ENCODE results near the gene LARP4B.
"Not testable (repeated sequence)": the region's sequence is repeated elsewhere in the genome, so short reads cannot be mapped to it uniquely, and the experiment has no call there.

The LARP4B gene

GRCh38 chr10:785089-785860 is 146.2 kb downstream of the LARP4B start:
- no peak for DNase-seq

GRCh38 chr10:784403-785088 is 147.0 kb downstream of the LARP4B start:
- no peak for DNase-seq

DNA sequence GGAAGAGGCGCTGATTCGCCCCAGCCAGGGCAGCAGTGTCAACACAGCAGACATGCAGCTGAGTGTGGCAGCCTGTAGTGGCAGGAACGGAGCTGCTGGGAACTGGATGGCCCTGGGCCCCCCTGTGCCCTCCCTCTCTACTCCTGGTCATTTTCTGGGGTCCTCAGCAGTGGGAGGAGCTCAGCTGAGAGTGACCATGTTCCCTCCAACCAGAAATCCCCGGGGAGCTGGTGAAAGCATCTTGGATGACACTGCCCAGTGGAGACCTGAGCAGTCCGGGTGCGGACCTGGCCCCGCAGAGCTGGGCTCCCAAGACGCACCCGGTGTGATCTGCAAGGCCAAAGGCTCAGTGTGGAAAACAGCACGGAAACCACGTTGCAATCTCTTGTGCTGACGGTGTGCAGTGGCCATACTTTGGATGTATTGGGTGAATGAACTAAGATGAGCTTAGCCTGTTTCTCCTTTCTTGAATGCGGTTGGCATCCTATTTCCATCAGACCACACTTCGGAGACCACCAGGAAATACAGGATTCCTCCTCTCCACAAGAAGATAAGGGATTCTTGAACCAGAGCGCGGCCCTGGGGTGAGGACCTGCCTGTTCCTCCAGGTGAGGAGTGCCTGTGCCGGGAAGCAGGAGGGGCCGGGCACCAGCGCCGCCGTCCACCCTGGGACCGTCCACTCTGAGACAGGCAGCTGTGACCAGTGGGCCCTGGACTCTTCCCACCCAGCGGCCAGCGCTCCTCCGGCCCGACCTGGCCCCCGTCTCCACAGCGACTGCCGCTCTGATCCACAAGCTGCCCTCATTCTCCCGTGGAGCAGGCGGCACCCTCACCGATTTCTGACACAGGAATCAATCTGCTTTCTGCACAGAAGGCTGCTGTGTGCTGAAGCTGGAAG is 148.5 kb downstream of the LARP4B start:
- DNase-seq: no peak

GRCh38 chr10:780536-781524 is 150.7 kb downstream of the LARP4B start:
- no peak for DNase-seq

- no peak for DNase-seq
Observed at GRCh38 chr10:778626-779330, 152.7 kb downstream of the LARP4B start.

DNA sequence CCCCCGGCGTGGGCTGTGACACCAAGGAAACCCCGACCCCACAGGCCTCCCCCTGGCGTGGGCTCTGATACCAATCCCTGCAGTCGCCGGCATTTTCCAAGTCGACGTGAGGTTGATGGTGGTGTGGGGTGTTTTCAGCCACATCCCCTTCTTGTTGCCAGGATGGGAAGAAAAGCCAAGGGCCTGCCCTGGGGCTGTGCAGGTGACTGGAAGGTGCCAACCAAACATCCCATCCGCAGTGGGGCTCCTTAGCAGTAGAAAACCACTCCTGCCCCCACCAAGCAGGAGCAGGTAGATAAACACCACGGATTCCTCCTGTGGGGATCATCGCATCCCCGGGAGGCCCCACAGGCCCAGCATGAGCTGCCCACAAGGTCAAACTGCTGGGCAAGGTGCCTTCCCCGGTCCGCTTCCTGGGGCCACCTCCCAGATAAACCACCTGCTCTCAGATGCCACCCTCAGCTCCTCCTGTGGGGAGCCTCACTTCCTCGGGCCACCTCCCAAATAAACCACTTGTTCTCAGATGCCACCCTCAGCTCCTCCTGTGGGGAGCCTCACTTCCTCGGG is 153.5 kb downstream of the LARP4B start:
- no peak for DNase-seq

DNA sequence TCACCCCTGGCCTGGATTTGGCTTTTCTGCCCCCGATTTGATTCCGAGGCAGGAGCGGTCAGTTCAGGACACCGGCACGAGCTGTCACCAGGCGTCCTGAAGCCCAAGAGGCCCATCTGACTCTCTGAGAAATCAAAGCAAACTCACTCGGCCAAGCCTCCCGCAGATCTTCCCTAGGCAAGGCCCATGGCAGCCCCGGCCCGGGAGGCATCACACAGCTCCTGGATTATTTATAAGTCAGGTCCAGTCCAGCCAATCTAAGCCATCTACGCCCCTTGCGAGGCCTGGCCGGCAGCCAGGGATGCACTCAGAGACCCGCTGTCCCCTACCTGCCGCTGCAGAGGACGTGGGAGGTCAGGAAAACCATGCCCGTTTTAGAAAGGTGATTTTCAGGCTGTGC is 154.7 kb downstream of the LARP4B start:
- DNase-seq: no peak

- DNase-seq: no peak
Observed at GRCh38 chr10:775245-776075, 156.0 kb downstream of the LARP4B start.

GRCh38 chr10:774661-775244 is 156.8 kb downstream of the LARP4B start:
- no peak for DNase-seq

DNA sequence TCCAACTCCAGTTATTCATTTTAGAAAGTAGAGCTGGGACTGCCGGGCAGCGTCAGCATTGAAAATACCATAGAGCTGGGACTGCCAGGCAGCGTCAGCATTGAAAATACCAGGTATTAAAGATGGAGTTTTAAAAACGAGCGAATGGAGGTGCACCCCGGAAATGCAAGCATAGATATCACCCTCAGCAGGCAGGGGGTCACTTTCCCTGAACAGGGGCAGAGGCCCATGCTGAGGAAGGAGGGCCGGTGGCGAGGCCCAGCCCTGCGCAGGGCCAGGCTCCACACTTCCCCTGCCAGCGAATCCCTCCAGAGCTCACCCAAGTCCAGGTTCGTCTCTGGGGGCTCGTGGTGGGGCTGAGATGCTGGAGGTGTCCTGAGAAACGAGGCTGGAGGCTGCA is 157.3 kb downstream of the LARP4B start:
- no peak for DNase-seq

- no peak for DNase-seq
Observed at GRCh38 chr10:773562-774161, 157.8 kb downstream of the LARP4B start.

- no peak for DNase-seq
Observed at GRCh38 chr10:772227-772637, 159.3 kb downstream of the LARP4B start.

GRCh38 chr10:771647-772046 is 159.9 kb downstream of the LARP4B start:
- DNase-seq: no peak

GRCh38 chr10:770975-771374 is 160.5 kb downstream of the LARP4B start:
- no peak for DNase-seq

GRCh38 chr10:770048-770712 is 161.3 kb downstream of the LARP4B start:
- not testable (repeated sequence) for DNase-seq

GRCh38 chr10:767794-768193 is 163.7 kb downstream of the LARP4B start:
- no peak for DNase-seq

- no peak for DNase-seq
Observed at GRCh38 chr10:767211-767610, 164.3 kb downstream of the LARP4B start.

DNA sequence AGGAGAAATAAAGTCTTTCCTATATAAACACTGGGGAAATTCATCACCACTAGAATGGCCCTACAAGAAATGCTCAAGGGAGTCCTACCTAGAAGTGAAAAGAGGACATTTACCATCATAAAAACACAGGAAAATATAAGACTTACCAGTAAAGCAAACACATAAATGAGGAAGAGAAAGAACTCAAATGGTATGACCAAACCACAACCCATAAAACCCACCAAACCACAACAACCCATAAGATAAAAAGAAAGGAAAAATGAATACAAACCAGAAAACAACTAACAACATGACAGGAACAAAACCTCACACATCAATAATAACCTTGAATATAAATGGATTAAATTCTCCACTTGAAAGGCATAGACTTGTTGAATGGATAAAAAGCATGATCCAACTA is 170.1 kb downstream of the LARP4B start:
- DNase-seq: no peak

DNA sequence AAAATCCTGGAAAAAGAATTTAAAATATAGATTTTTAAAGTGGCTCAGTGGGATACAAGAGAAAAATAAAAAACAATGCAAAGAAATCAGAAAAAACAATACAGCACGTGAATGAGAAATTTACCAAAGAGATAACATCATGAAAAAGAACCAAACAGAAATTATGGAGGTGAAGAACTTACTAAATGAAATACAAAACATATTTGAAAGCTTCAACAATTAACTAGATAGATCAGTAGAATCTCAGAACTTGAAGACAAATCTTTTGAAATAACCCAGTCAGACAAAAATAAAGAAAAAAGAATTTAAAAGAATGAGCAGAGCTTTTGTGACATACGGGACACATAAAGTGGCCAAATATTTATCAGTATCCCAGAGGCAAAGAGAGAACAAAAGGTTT is 170.9 kb downstream of the LARP4B start:
- no peak for DNase-seq
